ENCODE measurements around the gene ADAM12. TPM values are rescaled to one million over a fixed set of nuclear protein-coding genes. Genes with fewer than 3 reads are reported as not detected.

The ADAM12 gene
- total and polyA plus RNA-seq, 2 of the 13 experiments (the other 11 are each of a cell fraction or from before 2014, with no cell fraction given) = not detected

DNA sequence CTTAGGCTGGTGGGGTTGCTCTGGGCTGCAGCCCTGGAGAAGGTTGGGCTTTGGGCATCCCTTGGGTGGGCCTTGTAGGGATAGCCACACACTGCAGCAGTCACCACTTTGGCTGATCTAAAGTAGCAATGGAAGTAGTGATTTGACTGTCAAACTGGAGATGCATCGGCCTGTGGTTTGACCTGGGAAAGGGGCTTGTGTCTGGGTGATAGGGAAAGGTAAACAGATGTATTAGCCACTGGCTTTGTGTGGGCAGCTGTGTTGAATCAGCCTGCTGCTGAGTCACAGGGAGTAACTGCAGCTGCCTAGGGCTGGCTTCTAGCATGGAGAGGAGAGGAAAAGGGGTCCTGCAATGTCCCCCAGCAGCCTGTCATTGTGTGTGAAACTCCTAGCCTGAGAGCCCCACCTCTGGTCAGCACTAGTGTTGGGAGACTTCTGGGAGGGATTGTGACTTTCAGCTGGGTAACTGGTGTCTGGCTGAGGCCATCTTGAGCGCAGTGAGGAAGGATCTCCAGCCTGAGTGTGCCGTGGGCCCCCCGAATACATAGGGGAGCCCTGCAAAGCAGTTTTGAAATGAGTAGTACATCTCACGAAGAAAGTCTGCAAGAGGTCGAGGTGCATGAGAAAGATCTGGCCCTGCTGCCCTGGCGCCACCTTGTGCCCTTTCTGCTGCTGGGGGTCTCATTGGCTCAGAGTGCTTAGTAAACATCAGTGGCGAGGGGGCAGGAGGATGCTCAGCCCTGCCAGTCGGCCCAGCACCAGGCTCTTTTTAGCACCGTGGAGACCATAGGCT lies 374.6 kb downstream of the ADAM12 start:
- TF ChIP-seq FOXA1 (IDR thresholded peaks at IDR 0.05) = no peak
- TF ChIP-seq FOXA1 (CRISPR knock-in tag; IDR thresholded peaks at IDR 0.05) = 0 out of 2 replicates have a peak, but pooled peaks have one; percentile 36
- peak; percentile 65 for TF ChIP-seq CTCF (CRISPR knock-in tag; IDR thresholded peaks at IDR 0.05)
- peak; percentile 50 for TF ChIP-seq STAG1 (CRISPR knock-in tag; IDR thresholded peaks at IDR 0.05)
- no peak for TF ChIP-seq ZNF616 (CRISPR knock-in tag; IDR thresholded peaks at IDR 0.05; ENCODE audit: low read depth)
- TF ChIP-seq ZNF383 (CRISPR knock-in tag; IDR thresholded peaks at IDR 0.05; ENCODE audit: borderline replicate concordance) = no peak
- TF ChIP-seq FOSL2 (CRISPR knock-in tag; IDR thresholded peaks at IDR 0.05) = peak; percentile 60; the same call in 1 of the 2 replicates
- FAIRE-seq (no peak), ATAC-seq (peak; percentile 69), DNase-seq (ENCODE audit: low spot score) (no peak)
- H2AFZ ChIP-seq (ENCODE audit: low read length) = no peak overlapping the region
- BruUV-seq (replicated peaks) = no TSS peak
- H3K27me3 ChIP-seq (ENCODE audit: control insufficient read depth in 1 of 2, insufficient read depth in 2 of 2, low read length in 2 of 2) = peaks cover 0 to 9% of the 10 kb centered on the region in 2 experiments; a peak in 4 of 5 replicates
- no peak overlapping the region for H3K9ac ChIP-seq (ENCODE audit: insufficient read depth, low read depth, low read length)
- 1% methylated on average over 7 of the region's 10 CpGs for WGBS (ENCODE audit: low lambda C conversion rate)
- no peaks in the 10 kb centered on the region for H3K36me3 ChIP-seq (replicated peaks in 1 of 2; ENCODE audit: control insufficient read depth in 1 of 2, insufficient read depth in 2 of 2, low read length in 2 of 2)
- no peak overlapping the region for H3K4me2 ChIP-seq (ENCODE audit: low read depth, low read length)
- ChIA-PET POLR2A (no interaction called here), CTCF (ENCODE audit: low intra/inter-chr PET ratio, low total read pairs) (no interaction called here)
- in situ Hi-C loops (cut with HindIII; ENCODE audit: extremely low pct_ligation_motif_present, low pct_unique_long_range_greater_than_20kb) = no loop called here
- H3K79me2 ChIP-seq (ENCODE audit: insufficient read depth, low read length) = no peaks in the 10 kb centered on the region
- no peak overlapping the region for H3K27ac ChIP-seq (ENCODE audit: extremely low read length, insufficient read depth, low read length)
- H3K9me3 ChIP-seq (ENCODE audit: low read length) = no peaks in the 10 kb centered on the region
- intact Hi-C loops (cut with micrococcal nuclease; ENCODE audit: unreplicated experiment) = no loop called here
- H4K20me1 ChIP-seq (ENCODE audit: insufficient read depth, low read length) = no peaks in the 10 kb centered on the region
- H3K4me3 ChIP-seq (replicated peaks in 1 of 3; ENCODE audit: insufficient read depth in 1 of 3, low read depth in 2 of 3, low read length in 3 of 3) = no peak overlapping the region; a peak in 1 of 6 replicates
- H3K4me1 ChIP-seq (ENCODE audit: insufficient read depth, low read length) = no peaks in the 10 kb centered on the region
